ENCODE data around the gene ZRANB3.
A peak's percentile ranks its signal among the peaks of the same experiment; 100 is the strongest.
"Not testable (repeated sequence)": the region's sequence is repeated elsewhere in the genome, so short reads cannot be mapped to it uniquely, and the experiment has no call there.

Gene ZRANB3

GRCh38 chr2:135162377-135162776, 368.6 kb downstream of the ZRANB3 start:
- DNase-seq (ENCODE audit: low read depth): no peak
- no peak overlapping the region for H3K4me3 ChIP-seq (ENCODE audit: low read depth, low read length)

GRCh38 chr2:135159191-135159590, 371.8 kb downstream of the ZRANB3 start:
- no peak for DNase-seq (ENCODE audit: low read depth)
- no peak overlapping the region for H3K4me3 ChIP-seq (ENCODE audit: low read depth, low read length)

GRCh38 chr2:135157856-135158255, 373.2 kb downstream of the ZRANB3 start:
- H3K4me3 ChIP-seq (ENCODE audit: low read depth, low read length): no peak overlapping the region
- DNase-seq (ENCODE audit: low read depth): no peak

GRCh38 chr2:135154962-135155361, 376.1 kb downstream of the ZRANB3 start:
- DNase-seq (ENCODE audit: low read depth): no peak
- H3K4me3 ChIP-seq (ENCODE audit: low read depth, low read length): no peak overlapping the region

GRCh38 chr2:135152361-135152760, 378.7 kb downstream of the ZRANB3 start:
- no peak overlapping the region for H3K4me3 ChIP-seq (ENCODE audit: low read depth, low read length)
- no peak for DNase-seq (ENCODE audit: low read depth)

GRCh38 chr2:135151615-135152014, 379.4 kb downstream of the ZRANB3 start:
- DNase-seq (ENCODE audit: low read depth): no peak
- H3K4me3 ChIP-seq (ENCODE audit: low read depth, low read length): no peak overlapping the region

- H3K4me3 ChIP-seq (ENCODE audit: low read depth, low read length): no peak overlapping the region
- DNase-seq (ENCODE audit: low read depth): no peak
These were observed 380.3 kb downstream of the ZRANB3 start for GRCh38 chr2:135150725-135151124.

- no peak overlapping the region for H3K4me3 ChIP-seq (ENCODE audit: low read depth, low read length)
- DNase-seq (ENCODE audit: low read depth): peak; percentile 23
These were observed 381.8 kb downstream of the ZRANB3 start for GRCh38 chr2:135149251-135149650.

GRCh38 chr2:135144343-135144742, 386.7 kb downstream of the ZRANB3 start:
- no peak for DNase-seq (ENCODE audit: low read depth)
- H3K4me3 ChIP-seq (ENCODE audit: low read depth, low read length): no peak overlapping the region

GRCh38 chr2:135142323-135142722, 388.7 kb downstream of the ZRANB3 start:
- H3K4me3 ChIP-seq (ENCODE audit: low read depth, low read length): no peak overlapping the region
- DNase-seq (ENCODE audit: low read depth): no peak

- no peak for DNase-seq (ENCODE audit: low read depth)
- no peak overlapping the region for H3K4me3 ChIP-seq (ENCODE audit: low read depth, low read length)
These were observed 390.4 kb downstream of the ZRANB3 start for GRCh38 chr2:135140606-135141005.

GRCh38 chr2:135132314-135132713, 398.7 kb downstream of the ZRANB3 start:
- H3K4me3 ChIP-seq (ENCODE audit: low read depth, low read length): no peak overlapping the region
- peak; percentile 20 for DNase-seq (ENCODE audit: low read depth)

GRCh38 chr2:135130751-135131150, 400.3 kb downstream of the ZRANB3 start:
- DNase-seq (ENCODE audit: low read depth): no peak
- no peak overlapping the region for H3K4me3 ChIP-seq (ENCODE audit: low read depth, low read length)

- DNase-seq (ENCODE audit: low read depth): no peak
- H3K4me3 ChIP-seq (ENCODE audit: low read depth, low read length): no peak overlapping the region
These were observed 405.1 kb downstream of the ZRANB3 start for GRCh38 chr2:135125940-135126339.

- no peak for DNase-seq (ENCODE audit: low read depth)
- no peak overlapping the region for H3K4me3 ChIP-seq (ENCODE audit: low read depth, low read length)
These were observed 405.8 kb downstream of the ZRANB3 start for GRCh38 chr2:135124924-135125886.

GRCh38 chr2:135121658-135122039, 409.4 kb downstream of the ZRANB3 start:
- H3K4me3 ChIP-seq (ENCODE audit: low read depth, low read length); DNase-seq (ENCODE audit: low read depth): not testable (repeated sequence)

- no peak overlapping the region for H3K4me3 ChIP-seq (ENCODE audit: low read depth, low read length)
- DNase-seq (ENCODE audit: low read depth): no peak
These were observed 409.9 kb downstream of the ZRANB3 start for GRCh38 chr2:135121016-135121657.

- no peak overlapping the region for H3K4me3 ChIP-seq (ENCODE audit: low read depth, low read length)
- no peak for DNase-seq (ENCODE audit: low read depth)
These were observed 411.4 kb downstream of the ZRANB3 start for GRCh38 chr2:135119582-135119981.

GRCh38 chr2:135113322-135113721, 417.7 kb downstream of the ZRANB3 start:
- no peak for DNase-seq (ENCODE audit: low read depth)
- no peak overlapping the region for H3K4me3 ChIP-seq (ENCODE audit: low read depth, low read length)

- not testable (repeated sequence) for DNase-seq (ENCODE audit: low read depth); H3K4me3 ChIP-seq (ENCODE audit: low read depth, low read length)
These were observed 425.3 kb downstream of the ZRANB3 start for GRCh38 chr2:135105513-135106316.

Data from skeletal muscle cell (primary cell).